GM12872 (cell line): ENCODE data around the gene WFS1.

Experiments used
- TF ChIP-seq, protein P1 (sequence below): IDR thresholded peaks from 3 replicates; pipeline ENCODE4 v1.5.1; 2011; ENCODE audit warnings: low read depth, mild to moderate bottlenecking, low read length, moderate library complexity; ENCODE audit not compliant: insufficient read depth

WFS1 gene, protein sequence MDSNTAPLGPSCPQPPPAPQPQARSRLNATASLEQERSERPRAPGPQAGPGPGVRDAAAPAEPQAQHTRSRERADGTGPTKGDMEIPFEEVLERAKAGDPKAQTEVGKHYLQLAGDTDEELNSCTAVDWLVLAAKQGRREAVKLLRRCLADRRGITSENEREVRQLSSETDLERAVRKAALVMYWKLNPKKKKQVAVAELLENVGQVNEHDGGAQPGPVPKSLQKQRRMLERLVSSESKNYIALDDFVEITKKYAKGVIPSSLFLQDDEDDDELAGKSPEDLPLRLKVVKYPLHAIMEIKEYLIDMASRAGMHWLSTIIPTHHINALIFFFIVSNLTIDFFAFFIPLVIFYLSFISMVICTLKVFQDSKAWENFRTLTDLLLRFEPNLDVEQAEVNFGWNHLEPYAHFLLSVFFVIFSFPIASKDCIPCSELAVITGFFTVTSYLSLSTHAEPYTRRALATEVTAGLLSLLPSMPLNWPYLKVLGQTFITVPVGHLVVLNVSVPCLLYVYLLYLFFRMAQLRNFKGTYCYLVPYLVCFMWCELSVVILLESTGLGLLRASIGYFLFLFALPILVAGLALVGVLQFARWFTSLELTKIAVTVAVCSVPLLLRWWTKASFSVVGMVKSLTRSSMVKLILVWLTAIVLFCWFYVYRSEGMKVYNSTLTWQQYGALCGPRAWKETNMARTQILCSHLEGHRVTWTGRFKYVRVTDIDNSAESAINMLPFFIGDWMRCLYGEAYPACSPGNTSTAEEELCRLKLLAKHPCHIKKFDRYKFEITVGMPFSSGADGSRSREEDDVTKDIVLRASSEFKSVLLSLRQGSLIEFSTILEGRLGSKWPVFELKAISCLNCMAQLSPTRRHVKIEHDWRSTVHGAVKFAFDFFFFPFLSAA

DNA sequence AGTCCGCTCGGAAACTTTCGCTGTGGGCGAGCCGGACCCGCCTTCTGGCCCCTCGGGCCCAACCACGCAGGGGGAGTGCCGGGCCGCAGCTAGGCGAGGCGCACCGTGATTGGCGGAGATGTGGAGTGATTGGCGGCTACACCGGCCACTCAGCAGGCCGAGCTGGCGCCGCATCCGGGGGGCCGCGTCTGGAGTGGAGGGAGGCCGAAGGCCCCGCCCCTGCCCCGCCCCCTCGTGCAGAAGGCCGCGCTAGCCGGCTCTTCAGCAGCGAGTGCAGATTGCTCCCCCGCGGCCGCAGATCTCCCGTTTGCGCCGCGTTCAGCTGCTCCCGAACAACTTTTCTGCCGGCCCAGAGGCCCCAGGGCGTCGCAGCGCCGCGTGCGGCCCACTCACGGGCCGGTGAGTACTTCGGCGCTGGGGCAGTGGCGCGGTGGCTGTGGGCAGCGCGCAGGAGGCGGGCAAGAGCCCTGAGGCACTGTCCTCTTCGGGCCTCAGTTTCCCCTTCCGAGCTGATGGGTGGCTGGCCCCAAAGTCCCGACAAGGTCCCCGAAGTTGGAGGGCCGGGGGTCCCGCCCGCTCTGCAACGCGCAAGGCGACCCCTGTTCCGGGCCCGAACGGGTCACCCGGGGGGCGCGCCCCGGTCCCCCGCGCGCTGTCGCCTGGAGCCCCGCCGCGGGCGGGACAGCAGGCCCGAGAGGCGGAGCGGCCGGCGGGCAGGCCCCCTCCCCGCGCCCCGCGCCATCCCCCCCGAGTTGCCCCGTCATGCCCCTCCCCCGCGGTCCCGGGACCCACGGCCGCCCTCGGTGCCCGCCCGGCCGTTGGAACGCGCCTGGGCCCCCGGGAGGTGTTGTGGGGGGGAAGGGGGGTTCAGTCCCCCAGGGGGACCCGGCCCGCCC is at the start of gene WFS1:
WFS1 (plus strand) TSS at position 235 of the 896 bp plus-strand sequence. CDS start 7,606 bp downstream, outside the sequence.
- TF ChIP-seq, protein P1, sequence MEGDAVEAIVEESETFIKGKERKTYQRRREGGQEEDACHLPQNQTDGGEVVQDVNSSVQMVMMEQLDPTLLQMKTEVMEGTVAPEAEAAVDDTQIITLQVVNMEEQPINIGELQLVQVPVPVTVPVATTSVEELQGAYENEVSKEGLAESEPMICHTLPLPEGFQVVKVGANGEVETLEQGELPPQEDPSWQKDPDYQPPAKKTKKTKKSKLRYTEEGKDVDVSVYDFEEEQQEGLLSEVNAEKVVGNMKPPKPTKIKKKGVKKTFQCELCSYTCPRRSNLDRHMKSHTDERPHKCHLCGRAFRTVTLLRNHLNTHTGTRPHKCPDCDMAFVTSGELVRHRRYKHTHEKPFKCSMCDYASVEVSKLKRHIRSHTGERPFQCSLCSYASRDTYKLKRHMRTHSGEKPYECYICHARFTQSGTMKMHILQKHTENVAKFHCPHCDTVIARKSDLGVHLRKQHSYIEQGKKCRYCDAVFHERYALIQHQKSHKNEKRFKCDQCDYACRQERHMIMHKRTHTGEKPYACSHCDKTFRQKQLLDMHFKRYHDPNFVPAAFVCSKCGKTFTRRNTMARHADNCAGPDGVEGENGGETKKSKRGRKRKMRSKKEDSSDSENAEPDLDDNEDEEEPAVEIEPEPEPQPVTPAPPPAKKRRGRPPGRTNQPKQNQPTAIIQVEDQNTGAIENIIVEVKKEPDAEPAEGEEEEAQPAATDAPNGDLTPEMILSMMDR: no peak

DNA sequence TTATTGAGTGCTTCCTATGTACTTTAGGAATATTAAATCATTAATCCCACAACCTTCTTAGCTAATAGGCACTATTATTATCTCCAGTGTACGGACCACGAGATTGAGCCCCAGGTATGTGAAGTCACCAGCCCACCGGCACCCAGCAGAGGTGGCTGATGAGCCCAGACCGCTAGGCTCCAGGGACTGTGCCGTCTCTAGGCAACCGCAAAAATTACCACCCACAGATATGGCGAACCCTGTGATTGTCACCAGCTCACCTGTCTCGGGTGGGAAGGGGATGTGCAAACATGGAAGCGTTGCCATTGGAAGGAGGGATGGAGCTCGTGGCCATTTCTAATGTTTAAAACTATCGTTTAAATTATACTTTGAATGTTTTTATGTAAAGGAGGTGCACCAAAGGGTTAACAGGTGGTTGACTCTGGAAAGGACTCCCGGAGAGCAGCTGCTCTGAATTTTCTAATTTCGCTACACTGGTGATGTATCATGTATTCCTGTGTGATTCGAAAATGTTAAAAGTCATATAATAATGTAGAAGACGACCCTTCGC is 48.3 kb upstream of the WFS1 start:
- TF ChIP-seq, protein P1: no peak

DNA sequence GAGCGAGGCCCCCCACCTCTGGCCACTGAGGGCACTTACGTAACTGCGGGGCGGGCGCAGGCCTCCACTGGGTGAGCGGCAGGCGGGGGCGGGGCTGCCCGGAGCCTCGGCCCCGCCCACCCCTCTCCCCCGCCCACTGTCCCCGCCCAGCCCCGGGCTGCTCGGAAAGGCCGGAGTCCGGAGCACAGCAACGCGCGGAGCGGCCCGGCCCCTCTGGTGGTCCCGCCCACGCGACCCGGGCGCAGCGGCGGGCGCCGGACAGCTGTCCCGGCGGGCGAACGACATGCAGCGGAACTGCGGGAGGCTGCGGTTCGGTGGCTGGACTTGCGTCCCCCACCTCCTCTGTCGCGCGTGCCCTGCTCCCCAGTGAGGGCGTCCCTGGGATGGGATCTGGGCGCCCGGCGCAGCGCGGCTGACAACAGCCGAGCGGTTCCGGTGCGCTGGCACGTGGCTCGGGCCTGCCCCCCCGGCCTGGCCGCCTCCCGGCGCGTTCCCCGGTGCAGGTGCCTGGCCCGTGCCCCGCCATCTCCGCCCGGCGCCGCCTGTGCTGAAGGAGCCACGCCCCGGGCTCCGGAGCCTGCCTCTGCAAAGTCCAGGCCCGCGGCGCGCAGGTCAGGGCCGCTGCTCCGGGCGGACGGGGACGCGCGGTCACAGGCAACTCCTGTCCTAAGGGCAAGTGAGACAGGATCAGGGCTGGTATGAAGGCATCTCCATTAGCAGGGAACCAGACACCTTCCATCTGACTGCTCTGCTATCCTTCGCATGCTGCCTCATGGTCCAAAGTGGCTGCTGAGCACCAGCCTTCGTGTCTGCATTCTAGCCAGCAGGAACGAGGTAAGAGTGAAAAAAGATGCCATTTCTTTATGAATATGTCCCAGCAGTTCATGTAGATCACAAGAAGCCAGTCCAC is 47.5 kb upstream of the WFS1 start:
- TF ChIP-seq, protein P1: no peak

DNA sequence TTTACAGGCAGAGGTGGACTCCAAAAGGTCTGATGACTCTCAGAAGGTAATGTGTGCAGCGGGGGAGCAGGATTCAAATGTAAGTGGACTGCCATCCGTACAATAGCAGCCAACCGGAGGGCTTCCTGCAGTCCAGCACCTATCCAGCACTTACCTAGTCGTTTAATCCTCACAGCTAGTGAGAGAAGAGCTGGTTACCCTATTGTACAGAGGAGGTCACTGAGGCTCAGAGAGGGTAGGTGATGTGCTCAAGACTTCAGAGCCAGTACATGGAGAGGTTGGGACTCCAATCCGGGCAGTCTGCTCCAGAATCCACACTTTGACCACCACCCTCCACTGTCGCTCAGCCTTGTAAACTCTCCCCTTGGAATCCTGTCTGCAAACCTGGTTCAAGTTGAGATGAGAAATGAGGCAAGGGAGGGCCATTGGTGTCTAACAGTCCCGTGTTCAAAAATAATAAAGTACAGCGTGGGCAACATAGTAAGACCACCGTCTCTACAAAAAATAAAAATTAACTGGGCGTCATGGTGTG is 46.8 kb upstream of the WFS1 start:
- TF ChIP-seq, protein P1: no peak

DNA sequence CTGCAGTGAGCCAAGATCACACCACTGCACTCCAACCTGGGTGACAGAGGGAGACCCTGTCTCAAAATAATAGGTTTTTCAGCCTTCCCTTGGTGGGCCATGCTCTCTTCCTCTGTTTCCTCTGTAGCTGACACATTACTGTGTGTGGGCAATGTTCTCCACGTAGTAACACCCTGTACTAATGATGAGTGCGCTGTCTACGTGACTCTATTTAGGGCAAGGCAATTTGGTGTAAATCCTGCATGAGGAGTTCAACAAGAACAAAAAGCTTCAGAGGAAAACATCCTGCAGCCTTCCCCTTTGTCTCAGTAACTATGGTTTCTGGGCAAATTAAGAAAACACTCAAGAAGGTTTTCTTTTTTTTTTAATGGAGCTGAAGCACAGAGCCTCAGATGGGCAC is 44.9 kb upstream of the WFS1 start:
- TF ChIP-seq, protein P1: no peak

DNA sequence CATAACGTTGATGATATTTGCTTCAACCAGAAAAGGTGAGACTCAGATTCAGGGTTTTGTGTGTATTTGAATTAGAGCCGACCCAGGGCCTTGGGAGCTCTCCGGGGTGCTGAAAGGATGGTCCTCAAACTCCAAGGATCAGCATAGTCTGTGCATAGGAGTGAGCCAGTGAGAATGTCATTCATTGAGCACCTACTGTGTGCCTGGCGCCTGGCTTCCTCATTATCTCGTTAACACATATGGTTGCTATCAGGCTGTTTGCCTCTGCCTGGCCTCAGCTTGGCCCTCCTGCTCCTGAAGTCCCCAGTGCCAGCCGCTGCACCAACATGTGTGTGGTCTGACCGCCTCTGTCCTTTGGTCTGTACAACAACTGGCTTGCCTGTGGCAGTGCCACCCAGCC is 44.2 kb upstream of the WFS1 start:
- TF ChIP-seq, protein P1: no peak
